Measurements from ENCODE around the gene ULBP2.
"Not testable (repeated sequence)": the region's sequence is repeated elsewhere in the genome, so short reads cannot be mapped to it uniquely, and the experiment has no call there.

GRCh38 chr6:149953934-149954327, 12.1 kb downstream of the ULBP2 start:
- TF ChIP-seq CTCF (IDR thresholded peaks at IDR 0.05); ZFX (IDR thresholded peaks at IDR 0.05; ENCODE audit: borderline replicate concordance): not testable (repeated sequence)
